22Rv1 (cell line): ENCODE measurements around the gene TMEM18.

ENCODE experiments used
- H3K27ac ChIP-seq: fragments of 450-650 bp; 2 replicates; pipeline ENCODE4 v1.5.1; 2017
- CTCF ChIP-seq: fragments of 450-650 bp; IDR thresholded peaks from 2 replicates; pipeline ENCODE4 v1.5.1; 2017; ENCODE audit warnings: mild to moderate bottlenecking
- ZFX ChIP-seq: fragments of 450-650 bp; IDR thresholded peaks from 2 replicates; pipeline ENCODE4 v1.6.1; 2017; ENCODE audit warnings: antibody characterized with exemption, borderline replicate concordance

TMEM18 gene

GRCh38 chr2:621303-622099 lies 55.7 kb downstream of the TMEM18 start:
- H3K27ac ChIP-seq: no peak overlapping the region
- TF ChIP-seq CTCF: no peak
- TF ChIP-seq ZFX: no peak

GRCh38 chr2:620471-621302 lies 56.5 kb downstream of the TMEM18 start:
- no peak overlapping the region for H3K27ac ChIP-seq
- TF ChIP-seq CTCF: no peak
- no peak for TF ChIP-seq ZFX

- TF ChIP-seq ZFX: no peak
- TF ChIP-seq CTCF: no peak
- H3K27ac ChIP-seq: no peak overlapping the region
Observed at GRCh38 chr2:620004-620403, 57.2 kb downstream of the TMEM18 start.

GRCh38 chr2:618422-618990 lies 58.7 kb downstream of the TMEM18 start:
- TF ChIP-seq CTCF: no peak
- no peak for TF ChIP-seq ZFX
- H3K27ac ChIP-seq: no peak overlapping the region

GRCh38 chr2:618005-618404 lies 59.2 kb downstream of the TMEM18 start:
- no peak overlapping the region for H3K27ac ChIP-seq
- TF ChIP-seq CTCF (no peak), ZFX (no peak)
